COR-L47 (cell line): ENCODE data around the gene UBR7.
A peak's percentile ranks its signal among the peaks of the same experiment; 100 is the strongest.
"Not testable (repeated sequence)": the region's sequence is repeated elsewhere in the genome, so short reads cannot be mapped to it uniquely, and the experiment has no call there.

Source experiments
- DNase-seq: peaks from one replicate; lab custom pipeline; 2025; lab: John Stamatoyannopoulos, UW

The UBR7 gene

DNA sequence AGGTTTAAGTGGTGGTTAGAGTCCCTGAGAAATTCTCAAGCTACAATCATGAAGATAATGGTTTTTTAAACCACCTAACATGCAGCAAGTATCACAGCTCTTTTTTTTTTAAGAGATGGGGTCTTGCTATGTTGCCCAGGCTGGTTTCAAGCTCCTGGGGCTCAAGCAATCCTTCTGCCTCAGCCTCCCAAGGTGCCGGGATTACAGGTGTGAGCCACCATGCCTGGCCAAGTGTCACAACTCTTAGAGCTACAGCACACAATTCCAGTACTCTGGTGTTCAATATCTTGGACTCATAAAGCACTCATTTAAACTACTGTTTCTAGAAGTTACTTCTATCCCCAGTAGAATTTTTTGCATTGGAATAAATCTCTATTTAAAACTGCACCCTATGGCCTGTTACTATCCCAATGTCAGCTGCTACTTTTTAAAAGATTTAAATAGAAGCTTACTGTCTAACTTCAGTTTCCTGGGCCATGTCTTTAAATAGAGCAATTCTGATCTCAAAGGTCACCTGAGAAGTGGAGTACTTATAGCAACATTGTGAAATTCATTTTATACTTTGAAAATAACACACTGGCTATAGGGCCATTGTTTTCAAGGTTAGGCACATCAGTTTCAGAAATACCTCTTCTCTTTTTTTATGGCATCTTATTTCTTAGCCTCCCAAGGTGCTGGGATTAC is 11.6 kb upstream of the UBR7 start:
- DNase-seq: no peak

DNA sequence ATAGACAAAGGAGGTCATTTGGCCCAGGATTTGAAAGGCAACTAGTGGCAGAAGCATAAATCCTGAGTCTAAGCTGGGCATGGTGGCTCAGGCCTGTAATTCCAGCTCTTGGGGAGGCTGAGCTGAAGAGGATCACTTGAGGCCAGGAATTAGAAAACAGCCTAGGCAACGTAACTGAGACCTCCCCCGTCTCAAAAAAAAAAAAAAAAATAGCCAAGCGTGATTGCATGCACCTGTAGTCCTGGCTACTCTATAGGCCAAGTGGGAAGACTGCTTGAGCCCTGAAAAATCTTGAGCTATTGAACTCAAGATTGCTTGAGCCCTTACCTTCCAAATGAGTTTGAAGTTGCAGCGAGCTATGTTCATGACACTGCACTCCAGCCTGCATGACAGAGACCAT is 8.0 kb upstream of the UBR7 start:
- no peak for DNase-seq

DNA sequence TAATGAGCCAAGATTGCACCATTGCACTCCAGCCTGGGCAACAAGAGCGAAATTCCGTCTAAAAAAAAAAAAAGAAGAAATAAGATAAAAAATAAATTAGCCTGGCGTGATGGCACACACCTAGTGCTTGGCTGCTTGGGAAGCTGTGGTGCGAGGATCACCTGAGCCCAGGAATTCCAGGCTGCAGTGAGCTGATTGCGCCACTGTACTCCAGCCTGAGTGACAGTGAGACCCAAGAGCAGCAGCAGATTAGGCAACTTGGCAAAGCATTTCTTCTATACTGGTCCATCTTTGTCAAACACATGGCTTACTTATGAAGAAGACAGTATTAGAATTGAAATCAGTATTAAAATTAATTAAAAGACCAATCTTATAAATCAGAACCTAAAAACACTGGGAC is 6.5 kb upstream of the UBR7 start:
- DNase-seq: no peak

DNA sequence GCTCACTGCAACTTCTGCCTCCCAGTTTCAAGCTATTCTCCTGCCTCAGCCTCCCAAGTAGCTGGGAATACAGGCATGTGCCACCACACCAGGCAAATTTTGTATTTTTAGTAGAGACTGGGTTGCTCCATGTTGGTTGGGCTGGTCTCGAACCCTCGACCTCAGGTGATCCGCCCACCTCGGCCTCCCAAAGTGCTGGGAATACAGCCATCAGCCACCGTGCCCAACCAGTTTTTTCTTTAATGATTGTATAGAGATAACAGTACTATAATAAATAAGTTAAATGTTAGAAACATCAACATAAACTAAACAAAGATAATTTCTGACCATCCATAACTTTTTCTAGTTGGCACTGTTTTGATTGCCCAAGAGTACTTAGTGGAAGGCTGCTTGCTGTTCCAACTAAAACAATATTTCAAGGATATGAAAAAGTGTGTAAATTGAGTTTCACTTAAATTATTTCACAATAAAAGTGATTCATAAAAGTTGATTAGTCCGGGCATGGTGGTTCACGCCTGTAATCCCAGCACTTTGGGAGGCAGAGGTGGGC is 5.8 kb upstream of the UBR7 start:
- DNase-seq: no peak

DNA sequence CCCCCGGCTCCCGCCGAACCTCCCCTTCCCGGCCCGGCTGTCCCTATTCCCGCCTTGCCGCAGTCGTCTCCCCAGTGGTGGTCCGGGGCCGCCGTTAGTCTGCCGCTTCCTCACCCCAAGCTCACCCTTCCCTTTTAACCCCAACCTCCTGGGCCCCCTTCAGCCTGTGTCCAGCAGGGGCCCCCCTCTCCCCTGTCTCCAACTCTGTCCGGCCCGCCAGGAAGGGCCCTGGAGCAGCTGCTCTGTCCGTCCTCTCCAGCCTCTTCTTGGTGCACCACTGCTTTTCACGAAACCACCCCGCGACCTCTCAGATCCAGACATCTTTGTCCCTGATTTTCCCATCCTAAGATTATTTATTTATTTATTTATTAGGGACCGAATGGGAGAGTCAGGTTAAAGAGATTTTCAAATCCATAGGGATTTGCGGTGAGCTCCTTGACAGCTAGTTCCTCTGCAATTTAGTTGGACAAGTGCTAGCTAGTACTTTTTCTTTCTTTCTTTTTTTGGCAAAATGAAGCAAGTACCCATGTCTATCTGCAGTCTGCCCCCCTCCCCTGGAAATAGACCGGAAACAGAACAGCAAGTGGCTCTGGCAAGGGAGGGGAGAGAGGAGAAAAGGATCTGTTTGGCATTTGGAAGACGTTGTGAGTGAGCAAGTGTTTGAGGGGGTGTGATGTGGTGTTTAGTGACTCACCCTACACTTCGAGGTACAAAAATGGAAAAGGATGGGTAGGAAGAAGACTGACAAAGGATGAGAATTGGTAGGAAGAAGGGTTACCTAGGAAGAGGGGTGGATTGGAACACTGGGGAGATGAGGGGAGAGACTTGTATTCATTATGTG is 632 bp downstream of the UBR7 start:
- DNase-seq: peak; percentile 25

DNA sequence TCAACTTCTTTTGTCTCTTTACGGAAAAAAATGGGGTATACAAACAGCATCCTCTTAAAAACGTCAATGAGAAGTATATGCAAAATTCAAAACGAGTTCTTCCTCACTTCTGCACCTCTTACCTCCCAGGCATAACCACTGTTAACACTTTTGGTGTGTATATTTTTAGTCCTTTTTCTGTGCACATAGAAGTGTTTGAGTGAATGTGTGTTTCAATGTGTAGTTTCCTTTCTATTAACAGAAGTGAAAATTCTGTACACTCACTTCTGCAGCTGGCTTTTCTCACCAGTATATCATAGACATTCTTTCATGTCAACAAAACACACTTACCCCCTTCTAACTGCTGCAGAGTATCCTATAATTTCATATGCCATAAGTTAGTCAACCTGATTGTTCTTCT is 5.4 kb downstream of the UBR7 start:
- DNase-seq: no peak

DNA sequence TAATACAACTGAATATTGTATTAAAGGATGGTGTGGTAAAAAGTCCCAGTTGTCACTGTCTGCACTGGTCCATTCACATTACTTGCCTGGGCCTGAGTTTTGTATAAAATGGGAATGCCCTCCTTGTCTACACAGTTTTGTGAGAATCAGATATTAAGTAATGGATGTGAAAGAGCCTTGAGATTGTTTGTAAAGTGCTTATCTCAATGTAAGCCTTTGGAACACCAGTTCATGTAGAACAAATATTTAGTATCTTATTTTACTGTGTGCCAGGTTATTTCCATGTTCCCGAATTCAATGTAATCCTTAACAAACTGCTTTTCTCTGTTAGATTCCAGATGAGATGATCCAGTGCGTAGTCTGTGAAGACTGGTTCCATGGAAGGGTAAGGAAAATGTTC is 7.5 kb downstream of the UBR7 start:
- DNase-seq: no peak

DNA sequence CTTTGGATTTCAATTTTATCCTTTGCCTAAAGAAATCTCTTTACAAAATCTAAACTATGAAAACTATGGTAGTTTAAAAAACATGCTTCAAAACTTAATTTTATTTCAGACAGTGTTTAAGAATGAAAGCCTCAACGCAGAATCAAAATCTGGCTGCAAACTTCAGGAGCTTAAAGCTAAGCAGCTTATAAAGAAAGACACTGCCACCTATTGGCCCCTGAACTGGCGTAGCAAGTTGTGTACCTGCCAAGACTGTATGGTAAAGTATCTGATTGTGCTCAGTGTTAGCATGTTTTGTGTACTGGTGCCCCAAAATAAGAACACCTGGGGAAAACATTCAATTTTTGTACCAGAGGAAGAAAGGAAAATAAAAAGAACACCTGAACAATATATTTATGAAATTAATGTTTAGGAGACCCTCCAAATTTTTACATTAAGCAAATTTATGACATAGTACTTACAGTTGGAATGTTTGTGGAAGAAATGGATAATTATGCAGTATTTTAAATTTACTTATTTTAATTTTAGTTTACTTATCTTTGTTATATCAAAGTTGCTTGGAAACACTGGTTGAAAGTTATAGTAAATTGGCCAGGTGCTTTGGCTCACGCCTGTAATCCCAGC is 12.2 kb downstream of the UBR7 start:
- DNase-seq: peak; percentile 77

DNA sequence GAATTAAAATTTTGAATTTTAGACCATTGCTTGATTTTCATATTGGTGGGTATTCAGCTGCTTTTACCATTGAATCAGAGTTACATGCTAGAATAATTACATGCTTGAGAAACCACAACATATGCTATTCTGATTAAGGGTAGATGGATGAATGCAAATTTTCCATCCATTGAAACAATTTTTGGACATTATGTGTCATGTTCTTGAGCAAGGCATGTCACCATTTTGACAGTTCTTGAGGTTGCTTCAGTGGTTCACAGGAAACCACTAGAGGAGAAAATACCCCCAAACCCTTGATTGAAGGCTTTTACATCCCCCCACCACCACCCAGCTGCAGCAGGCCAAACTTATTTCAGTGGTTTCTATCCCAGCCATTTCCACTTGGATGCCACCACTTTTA is 13.5 kb downstream of the UBR7 start:
- DNase-seq: no peak

DNA sequence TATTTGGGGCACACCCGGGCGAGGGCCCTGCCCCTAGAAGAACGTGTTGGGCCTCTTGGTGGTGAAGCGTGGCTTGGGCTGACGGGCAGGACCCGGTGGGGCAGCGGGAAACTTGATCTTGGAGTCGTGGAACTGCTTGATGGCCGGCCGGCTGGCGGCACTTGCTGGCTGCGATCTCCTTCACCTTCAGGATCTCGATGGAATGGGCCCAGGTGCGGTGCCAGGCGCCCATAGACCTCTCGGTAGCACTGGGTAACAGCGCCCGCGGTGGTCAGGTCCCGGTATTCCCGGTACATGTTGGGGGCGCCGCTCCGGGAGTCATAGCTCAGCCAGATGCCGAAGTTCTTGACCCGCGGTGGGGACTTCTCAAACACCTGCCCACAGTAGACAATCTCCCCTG is 16.5 kb downstream of the UBR7 start:
- no peak for DNase-seq

DNA sequence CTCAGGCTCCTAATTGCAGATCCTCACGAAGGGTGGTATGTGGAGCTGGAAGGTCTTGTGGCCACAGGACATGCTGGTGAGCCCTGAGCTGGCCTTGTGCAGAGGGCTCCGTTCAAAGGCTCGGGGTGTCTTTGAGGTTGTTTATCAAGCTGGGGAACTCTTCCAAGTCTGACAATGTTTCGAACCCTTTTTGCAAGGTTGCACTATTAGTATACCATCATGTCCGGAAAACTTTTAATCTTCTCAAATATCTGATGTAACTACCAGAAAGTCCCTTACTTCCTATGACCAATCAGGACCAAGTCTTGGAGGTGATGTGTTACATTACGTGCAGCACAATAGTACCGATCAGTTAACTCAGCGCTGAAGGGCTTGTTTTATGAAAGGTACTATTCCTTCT is 21.5 kb downstream of the UBR7 start:
- no peak for DNase-seq

DNA sequence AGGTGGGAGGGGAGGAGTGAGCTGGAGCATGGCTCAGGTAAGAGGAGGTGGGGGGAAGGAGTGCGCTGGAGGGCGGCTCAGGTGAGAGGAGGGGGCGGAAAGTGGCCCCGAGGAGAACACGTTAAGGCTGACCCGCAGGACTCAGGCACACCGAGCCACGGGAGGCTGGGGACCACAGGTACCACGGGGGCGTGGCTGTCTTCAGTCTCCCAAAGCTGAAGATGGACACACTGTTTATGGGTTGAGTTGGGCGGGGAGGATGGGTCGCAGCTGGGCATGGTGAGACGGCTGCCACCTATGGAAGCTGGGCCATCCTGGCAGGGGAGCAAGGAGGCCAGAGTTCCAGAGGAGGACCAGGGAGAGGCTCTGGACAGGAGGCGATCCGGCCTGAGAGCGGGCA is 23.5 kb downstream of the UBR7 start:
- DNase-seq: no peak

DNA sequence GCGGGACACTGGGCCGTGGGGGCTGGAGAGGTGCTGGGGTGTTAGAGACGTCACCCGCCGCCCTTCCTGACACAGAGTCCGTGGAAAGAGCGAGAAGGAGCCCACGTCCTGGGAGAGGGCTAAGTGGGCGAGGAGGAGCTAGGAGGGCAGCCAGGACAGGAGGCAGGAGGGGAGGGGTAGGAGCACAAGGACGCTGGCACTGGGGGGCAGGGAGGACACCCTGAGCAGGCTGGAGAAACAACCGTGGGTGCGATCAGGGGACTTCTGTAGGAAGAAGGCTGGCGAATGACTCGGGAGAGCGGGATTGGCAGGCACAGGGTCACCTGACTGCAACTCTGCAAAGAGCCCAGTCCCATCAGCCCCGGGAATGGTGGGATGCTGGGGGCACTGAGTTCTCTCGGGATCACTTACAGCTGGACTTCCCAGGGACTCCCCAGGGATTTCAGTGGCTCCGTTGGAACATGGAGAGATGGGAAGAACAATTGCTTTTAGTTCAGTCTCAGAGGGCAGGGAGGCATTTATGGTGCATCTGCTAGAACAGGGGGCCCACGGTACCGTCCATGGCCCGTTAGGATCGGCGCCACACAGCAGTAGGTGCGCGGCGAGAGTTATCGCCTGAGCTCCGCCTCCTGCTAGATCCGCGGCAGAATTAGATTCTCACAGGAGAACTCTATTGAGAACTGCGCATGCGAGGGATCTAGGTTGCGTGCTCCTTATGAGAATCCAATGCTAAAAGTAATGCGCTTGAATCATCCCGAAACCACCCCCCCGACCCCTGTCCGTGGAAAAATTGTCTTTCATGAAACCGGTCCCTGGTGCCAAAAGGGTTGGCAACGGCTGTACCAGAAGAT is 24.3 kb downstream of the UBR7 start:
- peak; percentile 62 for DNase-seq

DNA sequence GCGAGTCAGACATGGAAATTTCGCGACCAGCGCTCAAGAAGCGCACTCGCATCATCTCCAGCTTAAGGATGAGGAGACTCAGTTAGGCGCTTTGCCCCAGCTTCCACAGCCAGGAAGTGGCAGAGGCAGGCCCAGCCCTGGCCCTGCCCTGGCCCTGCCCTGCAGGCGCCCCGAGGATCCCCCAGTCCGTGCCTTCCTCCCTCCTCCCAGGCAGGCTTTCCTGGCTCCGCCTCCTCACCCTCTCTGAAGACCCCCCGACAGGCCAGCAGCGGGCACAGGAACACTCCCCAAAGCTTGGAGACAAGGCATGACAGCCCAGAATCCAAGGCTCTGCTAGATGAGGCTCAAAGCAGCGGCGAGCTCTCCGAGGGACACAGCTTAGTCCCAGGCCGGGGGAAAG is 25.1 kb downstream of the UBR7 start:
- no peak for DNase-seq

DNA sequence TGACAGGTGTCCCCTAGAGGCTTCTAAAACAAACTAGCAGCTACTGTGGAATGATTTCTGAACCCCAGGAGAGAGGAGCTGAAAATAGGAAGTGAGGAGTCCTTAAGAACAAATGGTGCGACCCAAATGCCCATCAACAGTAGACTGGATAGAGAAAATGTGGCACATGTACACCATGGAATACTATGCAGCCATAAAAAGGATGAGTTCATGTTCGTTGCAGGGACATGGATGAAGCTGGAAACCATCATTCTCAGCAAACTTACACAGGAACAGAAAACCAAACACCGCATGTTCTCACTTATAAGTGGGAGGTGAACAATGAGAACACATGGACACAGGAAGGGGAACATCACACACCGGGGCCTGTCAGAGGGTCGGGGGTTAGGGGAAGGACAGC is 26.0 kb downstream of the UBR7 start:
- not testable (repeated sequence) for DNase-seq

DNA sequence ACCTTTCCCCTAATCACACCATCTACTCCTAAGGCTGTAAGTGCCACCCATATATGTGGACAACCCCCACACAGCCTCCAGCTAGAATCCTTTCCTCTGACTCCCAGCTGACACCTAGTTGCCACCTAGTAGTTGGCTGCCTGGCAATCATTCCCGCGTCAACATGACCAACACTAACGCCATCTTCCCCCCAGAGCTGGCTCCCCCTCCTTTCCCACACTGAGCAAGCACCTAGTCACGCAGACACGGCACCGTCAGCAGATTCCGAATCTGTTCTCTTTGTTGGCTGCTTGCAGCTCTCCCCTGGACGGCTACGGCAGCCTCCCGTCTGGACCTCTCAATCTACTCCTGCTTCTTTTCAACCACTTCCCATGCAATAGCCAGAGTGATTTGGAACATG is 27.7 kb downstream of the UBR7 start:
- peak; percentile 1 for DNase-seq

DNA sequence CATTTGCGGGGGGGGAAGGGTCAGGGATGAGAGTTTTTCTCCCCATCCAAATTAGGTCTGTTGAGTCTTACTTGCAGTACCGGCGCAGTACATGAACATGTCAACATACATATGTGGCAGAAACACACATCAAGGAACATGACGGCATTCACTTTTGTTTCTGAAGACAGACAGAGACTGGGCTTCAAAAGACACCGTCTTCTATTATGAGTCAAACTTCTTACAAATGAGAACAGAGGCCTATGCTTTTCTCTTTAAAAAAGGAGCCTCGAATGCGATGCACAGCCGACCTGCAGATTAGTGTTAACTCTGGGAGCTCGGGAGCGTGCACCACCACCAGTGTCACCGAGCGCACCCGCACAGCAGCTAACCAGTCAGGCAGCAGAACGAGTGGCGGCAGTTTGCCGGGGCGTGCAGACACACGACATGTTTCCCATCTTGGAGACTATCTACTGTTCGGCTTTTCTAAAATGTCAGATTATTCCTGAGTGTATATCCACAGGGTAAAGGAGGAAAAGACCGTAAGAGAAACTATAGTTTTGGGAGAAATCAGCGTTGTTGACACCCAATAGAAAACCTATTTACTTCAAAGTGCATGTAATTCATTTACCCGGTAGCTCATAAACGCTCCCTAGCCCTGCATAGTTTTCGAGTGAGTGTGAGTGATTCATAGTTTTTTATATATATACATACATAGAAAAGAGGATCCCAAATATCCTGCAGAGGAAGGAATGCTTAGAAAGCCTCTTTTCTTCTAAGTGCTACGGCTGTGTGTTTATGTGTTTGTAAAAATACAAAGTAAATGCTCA is 33.0 kb downstream of the UBR7 start:
- DNase-seq: no peak

DNA sequence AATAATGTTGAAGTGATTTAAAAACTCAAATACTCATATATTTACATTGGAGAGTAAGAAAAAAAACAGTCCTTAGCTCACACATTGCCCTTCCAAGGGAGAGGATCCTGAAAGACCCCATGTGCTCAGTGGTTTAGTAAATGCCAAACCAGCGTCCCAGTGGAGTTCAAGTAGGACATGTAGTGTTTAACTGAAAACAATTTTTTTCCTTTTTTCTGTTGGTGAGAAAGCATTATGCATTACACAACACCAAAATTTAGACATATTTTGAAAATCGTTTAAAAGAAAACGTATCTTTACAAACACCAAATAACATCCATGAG is 33.6 kb downstream of the UBR7 start:
- no peak for DNase-seq

DNA sequence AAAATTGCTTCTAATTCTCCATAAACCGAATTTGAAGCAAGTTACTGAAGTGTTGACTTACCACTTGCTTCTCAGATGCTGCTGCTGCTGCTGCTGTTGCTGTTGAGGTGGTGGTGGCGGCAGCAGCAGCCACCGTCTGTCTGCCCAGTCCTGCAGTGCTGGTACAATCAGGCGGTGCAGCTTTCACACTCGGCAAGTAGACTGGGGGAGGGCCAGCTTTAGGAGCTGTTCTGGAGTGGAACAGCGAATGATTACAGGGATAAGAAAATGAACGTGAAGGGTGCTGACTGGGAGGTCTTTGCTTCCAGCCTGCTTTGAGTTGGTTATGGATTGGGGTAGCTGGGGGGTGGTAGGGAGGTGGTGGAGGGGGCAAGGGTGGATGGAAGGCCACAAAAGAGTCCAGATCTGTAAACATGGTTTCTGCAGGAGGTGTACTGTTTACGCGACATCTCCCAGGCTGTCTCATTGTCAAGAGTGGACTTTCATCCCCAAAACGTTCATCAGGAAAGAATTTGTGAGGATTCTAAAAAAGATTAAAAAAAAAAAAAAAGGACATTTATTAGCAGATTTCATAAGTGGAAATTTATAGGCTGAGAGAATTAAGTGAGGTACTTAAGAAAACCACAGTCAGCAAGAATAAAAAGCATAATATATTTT is 38.8 kb downstream of the UBR7 start:
- no peak for DNase-seq

DNA sequence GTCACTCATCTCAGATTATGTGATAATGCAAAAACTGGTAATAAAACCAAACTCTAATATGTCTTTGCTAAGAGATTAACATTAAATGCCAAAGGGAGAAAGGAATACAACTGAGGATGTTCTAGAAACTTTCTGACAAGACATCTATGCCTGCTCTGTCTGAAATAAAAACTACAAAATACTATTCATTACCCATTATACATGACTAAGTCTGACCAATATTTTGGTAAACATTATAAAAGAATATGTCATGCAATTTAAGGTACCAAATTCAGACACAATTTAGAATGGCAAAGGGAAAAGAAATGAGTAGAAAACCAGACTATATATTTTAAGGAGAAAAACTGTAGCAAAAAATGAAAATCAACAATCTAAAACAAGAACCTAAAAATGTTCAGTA is 39.5 kb downstream of the UBR7 start:
- no peak for DNase-seq
